Mucosa of gallbladder (tissue), 1 donor: ENCODE measurements around the gene CFAP97. TPM values are rescaled to one million over a fixed set of nuclear protein-coding genes. Genes with fewer than 3 reads are reported as not detected.
"Not testable (repeated sequence)": the region's sequence is repeated elsewhere in the genome, so short reads cannot be mapped to it uniquely, and the experiment has no call there.

Source experiments
- DNase-seq: peaks from one replicate; pipeline ENCODE4 v3.0.0-alpha.2; 2020; ENCODE audit warnings: low spot score
- total RNA-seq: library from RNA; stranded (reverse); gene quantifications from one replicate; pipeline ENCODE4 v1.2.1, GENCODE V29; 2021
- donor health status: DM: no; HTN: no; CAD: no.

Gene CFAP97
- total RNA-seq, 1 donor from 2014 or later = 32.9 TPM

GRCh38 chr4:185222598-185222997 lies 18.8 kb upstream of the CFAP97 start:
- DNase-seq = no peak

- no peak for DNase-seq
Measured at GRCh38 chr4:185221912-185222311, 18.1 kb upstream of the CFAP97 start.

GRCh38 chr4:185221491-185221890 lies 17.7 kb upstream of the CFAP97 start:
- DNase-seq = no peak

- peak; percentile 60 for DNase-seq
Measured at GRCh38 chr4:185219551-185220344, 15.9 kb upstream of the CFAP97 start.

- no peak for DNase-seq
Measured at GRCh38 chr4:185218312-185218711, 14.5 kb upstream of the CFAP97 start.

GRCh38 chr4:185217408-185217975 lies 13.7 kb upstream of the CFAP97 start:
- no peak for DNase-seq

- no peak for DNase-seq
Measured at GRCh38 chr4:185215261-185215660, 11.5 kb upstream of the CFAP97 start.

GRCh38 chr4:185213877-185214276 lies 10.1 kb upstream of the CFAP97 start:
- no peak for DNase-seq

- DNase-seq = no peak
Measured at GRCh38 chr4:185212581-185212980, 8.8 kb upstream of the CFAP97 start.

- no peak for DNase-seq
Measured at GRCh38 chr4:185211641-185212040, 7.8 kb upstream of the CFAP97 start.

- DNase-seq = no peak
Measured at GRCh38 chr4:185211035-185211434, 7.2 kb upstream of the CFAP97 start.

- peak; percentile 51 for DNase-seq
Measured at GRCh38 chr4:185210102-185210981, 6.5 kb upstream of the CFAP97 start.

GRCh38 chr4:185209852-185210101 lies 6.0 kb upstream of the CFAP97 start:
- not testable (repeated sequence) for DNase-seq

- peak; percentile 87 for DNase-seq
Measured at GRCh38 chr4:185209031-185209851, 5.4 kb upstream of the CFAP97 start, which contains the start of gene SNX25. SNX25 (plus strand) TSS chr4:185209598; CDS start chr4:185209827, 229 bp downstream.

GRCh38 chr4:185207466-185207865 lies 3.7 kb upstream of the CFAP97 start:
- no peak for DNase-seq

- DNase-seq = no peak
Measured at GRCh38 chr4:185205697-185206342, 2.0 kb upstream of the CFAP97 start.

GRCh38 chr4:185205073-185205472 lies 1.3 kb upstream of the CFAP97 start:
- not testable (repeated sequence) for DNase-seq

GRCh38 chr4:185204238-185204910 lies 574 bp upstream of the CFAP97 start:
- no peak for DNase-seq

GRCh38 chr4:185202984-185203485 lies 765 bp downstream of the CFAP97 start:
- no peak for DNase-seq
